Measurements from ENCODE around the gene ZNF182.
"Not testable (repeated sequence)": the region's sequence is repeated elsewhere in the genome, so short reads cannot be mapped to it uniquely, and the experiment has no call there.

The ZNF182 gene

DNA sequence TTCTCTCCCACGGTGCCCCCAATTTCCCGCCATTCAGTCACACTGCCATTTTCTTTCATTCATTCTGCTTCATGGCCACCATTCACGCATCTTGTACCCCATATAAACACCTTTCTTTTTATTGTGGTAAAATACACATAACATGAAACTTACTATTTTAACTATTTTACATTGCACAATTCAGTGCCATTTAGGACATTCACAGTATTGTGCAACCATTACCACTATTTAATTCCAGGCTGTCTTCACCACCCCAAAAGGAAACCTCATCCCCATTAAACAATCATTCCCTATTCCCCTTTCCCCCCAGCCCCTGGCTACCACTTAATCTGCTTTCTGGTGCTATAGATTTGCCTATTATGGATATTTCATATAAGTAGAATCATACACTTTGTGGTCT is 18.9 kb upstream of the ZNF182 start:
- H3K4me1 ChIP-seq (ENCODE audit: control insufficient read depth, insufficient read depth, low read length) = no peaks in the 10 kb centered on the region
- H3K9ac ChIP-seq (ENCODE audit: low read length) = no peak overlapping the region
- H3K9me3 ChIP-seq (ENCODE audit: control insufficient read depth, insufficient read depth, low read depth, low read length) = peaks cover 10% of the 10 kb centered on the region
- no peaks in the 10 kb centered on the region for H3K36me3 ChIP-seq (ENCODE audit: control insufficient read depth, insufficient read depth, low read length)
- H3K27me3 ChIP-seq (ENCODE audit: control insufficient read depth, insufficient read depth, low read length) = no peaks in the 10 kb centered on the region
- H3K27ac ChIP-seq (ENCODE audit: low read depth, low read length) = no peak overlapping the region
- no peak overlapping the region for H3K4me3 ChIP-seq (ENCODE audit: low read depth, low read length)

DNA sequence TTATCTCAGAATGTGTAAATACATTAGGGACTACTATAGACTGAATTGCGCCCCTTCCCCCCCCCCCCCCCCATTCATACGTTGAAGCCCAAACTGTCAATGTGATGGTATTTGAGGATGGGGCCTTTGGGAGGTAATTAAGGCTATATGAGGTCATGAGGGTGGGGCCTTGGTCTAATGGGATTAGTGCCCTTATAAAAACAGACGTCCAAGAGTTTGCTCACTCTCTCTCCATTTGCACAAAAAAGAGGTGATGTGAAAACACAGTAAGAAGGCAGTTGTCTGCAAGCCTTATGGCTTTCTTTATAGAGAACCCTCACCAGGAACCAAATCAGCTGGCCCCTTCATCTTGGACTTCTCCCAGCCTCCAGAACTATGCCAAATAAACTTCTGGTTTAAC is 18.3 kb upstream of the ZNF182 start:
- H3K4me3 ChIP-seq (ENCODE audit: low read depth, low read length) = peak overlapping the region; percentile 80
- no peak overlapping the region for H3K9ac ChIP-seq (ENCODE audit: low read length)
- H3K9me3 ChIP-seq (ENCODE audit: control insufficient read depth, insufficient read depth, low read depth, low read length) = peaks cover 10% of the 10 kb centered on the region
- no peak overlapping the region for H3K27ac ChIP-seq (ENCODE audit: low read depth, low read length)
- no peaks in the 10 kb centered on the region for H3K4me1 ChIP-seq (ENCODE audit: control insufficient read depth, insufficient read depth, low read length)
- no peaks in the 10 kb centered on the region for H3K27me3 ChIP-seq (ENCODE audit: control insufficient read depth, insufficient read depth, low read length)
- H3K36me3 ChIP-seq (ENCODE audit: control insufficient read depth, insufficient read depth, low read length) = no peaks in the 10 kb centered on the region

DNA sequence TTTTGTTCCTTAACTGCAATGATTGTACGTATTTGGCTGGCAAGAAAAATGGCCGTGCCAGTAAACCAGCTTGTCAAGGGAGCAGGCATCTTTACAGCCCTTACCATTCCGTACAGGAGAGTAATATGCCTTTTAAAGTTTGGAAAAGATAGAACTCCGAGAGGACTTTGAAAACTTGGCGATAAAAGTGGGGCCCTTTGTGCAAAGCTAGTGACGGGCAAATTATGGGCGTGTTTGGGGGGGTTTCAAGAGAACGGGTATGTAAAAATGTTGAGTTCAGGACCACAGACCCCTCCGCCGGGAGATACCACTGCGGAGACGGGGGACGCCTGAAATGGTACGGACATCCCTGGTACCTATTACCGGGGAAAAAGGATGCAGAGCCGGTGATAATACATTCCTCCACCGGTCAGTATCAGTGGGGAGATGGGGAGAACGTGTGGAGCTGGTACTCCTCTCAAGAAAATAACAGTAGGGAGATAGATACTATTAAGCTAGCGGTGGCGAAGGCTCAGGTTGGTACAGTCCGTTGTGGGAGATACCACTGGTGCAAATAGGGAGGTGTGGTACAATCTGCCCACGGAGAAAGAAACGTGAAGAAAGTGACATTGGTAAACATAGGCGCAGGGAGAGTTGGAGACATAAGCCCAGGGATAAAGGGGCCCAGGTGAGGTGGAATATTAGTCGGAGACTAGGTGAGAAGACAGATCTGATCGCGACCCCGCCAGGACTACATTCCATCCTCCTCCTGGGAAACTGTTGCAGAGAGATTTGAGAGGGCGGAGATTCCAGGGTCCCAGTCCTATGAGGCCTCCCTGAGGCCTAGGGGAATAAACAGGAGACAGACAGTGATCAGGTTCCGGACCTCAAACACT is 17.5 kb upstream of the ZNF182 start:
- no peaks in the 10 kb centered on the region for H3K36me3 ChIP-seq (ENCODE audit: control insufficient read depth, insufficient read depth, low read length)
- H3K4me1 ChIP-seq (ENCODE audit: control insufficient read depth, insufficient read depth, low read length) = no peaks in the 10 kb centered on the region
- H3K4me3 ChIP-seq (ENCODE audit: low read depth, low read length) = peak overlapping the region; percentile 80
- peak overlapping the region; percentile 98 for H3K27ac ChIP-seq (ENCODE audit: low read depth, low read length)
- no peaks in the 10 kb centered on the region for H3K27me3 ChIP-seq (ENCODE audit: control insufficient read depth, insufficient read depth, low read length)
- H3K9ac ChIP-seq (ENCODE audit: low read length) = peak overlapping the region; percentile 98
- peaks cover 10% of the 10 kb centered on the region for H3K9me3 ChIP-seq (ENCODE audit: control insufficient read depth, insufficient read depth, low read depth, low read length)

- not testable (repeated sequence) for H3K36me3 ChIP-seq (ENCODE audit: control insufficient read depth, insufficient read depth, low read length); H3K27ac ChIP-seq (ENCODE audit: low read depth, low read length); H3K9me3 ChIP-seq (ENCODE audit: control insufficient read depth, insufficient read depth, low read depth, low read length); H3K9ac ChIP-seq (ENCODE audit: low read length); H3K27me3 ChIP-seq (ENCODE audit: control insufficient read depth, insufficient read depth, low read length); H3K4me1 ChIP-seq (ENCODE audit: control insufficient read depth, insufficient read depth, low read length)
- peak overlapping the region; percentile 80 for H3K4me3 ChIP-seq (ENCODE audit: low read depth, low read length)
These were observed 16.7 kb upstream of the ZNF182 start for GRCh38 chrX:48020472-48020871.

DNA sequence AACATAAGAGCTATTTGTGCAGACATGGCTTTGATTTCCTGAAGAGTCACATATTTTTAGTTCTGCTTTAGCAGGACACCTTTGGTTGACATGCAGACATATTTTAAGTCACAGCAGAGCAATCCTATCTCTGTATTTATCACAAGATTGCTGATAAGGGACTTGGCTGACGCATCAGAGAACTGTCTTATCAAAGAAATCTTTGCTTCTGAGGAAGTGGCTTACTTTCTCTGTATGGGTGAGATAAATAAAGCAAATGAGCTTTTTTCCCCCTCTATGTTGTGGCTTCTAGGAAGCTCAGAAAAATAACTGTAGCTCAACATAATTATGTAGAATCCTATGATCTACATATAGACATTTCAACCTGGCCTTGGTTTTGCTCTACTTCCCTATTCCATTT is 16.1 kb upstream of the ZNF182 start:
- H3K36me3 ChIP-seq (ENCODE audit: control insufficient read depth, insufficient read depth, low read length) = not testable (repeated sequence)

GRCh38 chrX:48016583-48017310 is 13.0 kb upstream of the ZNF182 start:
- H3K36me3 ChIP-seq (ENCODE audit: control insufficient read depth, insufficient read depth, low read length); H3K9ac ChIP-seq (ENCODE audit: low read length); H3K4me3 ChIP-seq (ENCODE audit: low read depth, low read length); H3K27ac ChIP-seq (ENCODE audit: low read depth, low read length); H3K27me3 ChIP-seq (ENCODE audit: control insufficient read depth, insufficient read depth, low read length); H3K9me3 ChIP-seq (ENCODE audit: control insufficient read depth, insufficient read depth, low read depth, low read length); H3K4me1 ChIP-seq (ENCODE audit: control insufficient read depth, insufficient read depth, low read length): not testable (repeated sequence)

More for the DNA sequence above, 16.1 kb upstream of the ZNF182 start:
- H3K9ac ChIP-seq (ENCODE audit: low read length); H3K4me3 ChIP-seq (ENCODE audit: low read depth, low read length); H3K9me3 ChIP-seq (ENCODE audit: control insufficient read depth, insufficient read depth, low read depth, low read length); H3K4me1 ChIP-seq (ENCODE audit: control insufficient read depth, insufficient read depth, low read length); H3K27me3 ChIP-seq (ENCODE audit: control insufficient read depth, insufficient read depth, low read length); H3K27ac ChIP-seq (ENCODE audit: low read depth, low read length): not testable (repeated sequence)

DNA sequence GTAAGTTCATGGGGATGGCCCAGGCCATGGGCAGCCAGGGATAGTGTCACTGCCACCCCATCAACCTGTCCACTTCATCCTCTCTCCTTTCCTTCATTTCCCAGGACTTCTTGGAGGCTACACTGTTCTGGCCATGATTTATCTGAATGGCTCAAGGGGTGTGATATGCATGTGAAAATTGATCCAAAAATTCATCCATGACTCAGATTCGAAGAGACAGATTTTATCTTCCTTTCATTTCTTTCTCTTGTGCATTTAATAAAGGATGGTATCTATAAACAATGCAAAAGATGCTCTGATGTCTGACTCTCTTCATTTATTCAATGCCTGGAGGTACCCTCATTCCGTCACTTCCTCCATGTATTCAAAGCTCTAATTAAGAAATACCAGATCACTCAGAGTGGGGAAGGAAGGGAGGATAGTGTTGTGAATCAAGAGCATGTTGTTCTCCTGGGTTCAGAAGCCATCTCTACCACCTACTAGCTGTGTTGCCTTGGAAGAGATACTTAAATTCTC is 5.7 kb upstream of the ZNF182 start:
- not testable (repeated sequence) for H3K9ac ChIP-seq (ENCODE audit: low read length); H3K9me3 ChIP-seq (ENCODE audit: control insufficient read depth, insufficient read depth, low read depth, low read length); H3K4me1 ChIP-seq (ENCODE audit: control insufficient read depth, insufficient read depth, low read length); H3K27ac ChIP-seq (ENCODE audit: low read depth, low read length); H3K4me3 ChIP-seq (ENCODE audit: low read depth, low read length); H3K36me3 ChIP-seq (ENCODE audit: control insufficient read depth, insufficient read depth, low read length); H3K27me3 ChIP-seq (ENCODE audit: control insufficient read depth, insufficient read depth, low read length)

DNA sequence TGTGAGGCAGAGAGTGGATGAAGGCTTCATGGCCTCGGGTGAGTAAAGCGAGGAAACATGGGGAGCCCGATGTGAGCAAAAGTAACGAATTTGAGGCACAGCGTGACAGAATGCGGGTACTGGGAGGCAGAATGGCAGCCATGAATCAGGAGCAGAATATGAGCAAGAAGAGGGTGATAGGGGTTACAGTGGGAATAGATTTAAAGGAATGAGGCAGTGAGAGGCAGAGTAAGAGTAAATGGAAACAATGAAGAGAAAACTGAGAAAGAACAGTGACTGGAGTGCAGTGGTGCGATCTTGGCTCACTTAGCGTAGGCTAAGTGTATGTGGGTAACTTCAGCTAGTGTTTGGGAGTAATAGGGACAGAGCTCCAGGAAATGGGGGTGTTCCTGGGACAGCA is 2.9 kb upstream of the ZNF182 start, which contains the start of gene SPACA5:
SPACA5 (plus strand) TSS at position 301 of the 400 bp plus-strand sequence. CDS start 815 bp downstream, outside the sequence.
- not testable (repeated sequence) for H3K4me3 ChIP-seq (ENCODE audit: low read depth, low read length); H3K27me3 ChIP-seq (ENCODE audit: control insufficient read depth, insufficient read depth, low read length); H3K9me3 ChIP-seq (ENCODE audit: control insufficient read depth, insufficient read depth, low read depth, low read length); H3K4me1 ChIP-seq (ENCODE audit: control insufficient read depth, insufficient read depth, low read length); H3K9ac ChIP-seq (ENCODE audit: low read length); H3K36me3 ChIP-seq (ENCODE audit: control insufficient read depth, insufficient read depth, low read length); H3K27ac ChIP-seq (ENCODE audit: low read depth, low read length)

- Histone ChIP-seq H3K4me3 (ENCODE audit: low read depth, low read length) (peak overlapping the region; percentile 77), H3K4me1 (ENCODE audit: control insufficient read depth, insufficient read depth, low read length) (no peaks in the 10 kb centered on the region), H3K27ac (ENCODE audit: low read depth, low read length) (no peak overlapping the region), H3K9me3 (ENCODE audit: control insufficient read depth, insufficient read depth, low read depth, low read length) (peaks cover 3% of the 10 kb centered on the region; the same call in 1 of the 2 replicates), H3K9ac (ENCODE audit: low read length) (peak overlapping the region; percentile 68), H3K36me3 (ENCODE audit: control insufficient read depth, insufficient read depth, low read length) (no peaks in the 10 kb centered on the region), H3K27me3 (ENCODE audit: control insufficient read depth, insufficient read depth, low read length) (no peaks in the 10 kb centered on the region)
These were observed 427 bp downstream of the ZNF182 start for GRCh38 chrX:48003367-48003757.

- no peaks in the 10 kb centered on the region for H3K36me3 ChIP-seq (ENCODE audit: control insufficient read depth, insufficient read depth, low read length)
- peaks cover 5% of the 10 kb centered on the region; the same call in 1 of the 2 replicates for H3K9me3 ChIP-seq (ENCODE audit: control insufficient read depth, insufficient read depth, low read depth, low read length)
- H3K4me1 ChIP-seq (ENCODE audit: control insufficient read depth, insufficient read depth, low read length) = no peaks in the 10 kb centered on the region
- peak overlapping the region; percentile 77 for H3K4me3 ChIP-seq (ENCODE audit: low read depth, low read length)
- no peak overlapping the region for H3K9ac ChIP-seq (ENCODE audit: low read length)
- H3K27ac ChIP-seq (ENCODE audit: low read depth, low read length) = no peak overlapping the region
- no peaks in the 10 kb centered on the region for H3K27me3 ChIP-seq (ENCODE audit: control insufficient read depth, insufficient read depth, low read length)
These were observed 860 bp downstream of the ZNF182 start for GRCh38 chrX:48002929-48003328.

DNA sequence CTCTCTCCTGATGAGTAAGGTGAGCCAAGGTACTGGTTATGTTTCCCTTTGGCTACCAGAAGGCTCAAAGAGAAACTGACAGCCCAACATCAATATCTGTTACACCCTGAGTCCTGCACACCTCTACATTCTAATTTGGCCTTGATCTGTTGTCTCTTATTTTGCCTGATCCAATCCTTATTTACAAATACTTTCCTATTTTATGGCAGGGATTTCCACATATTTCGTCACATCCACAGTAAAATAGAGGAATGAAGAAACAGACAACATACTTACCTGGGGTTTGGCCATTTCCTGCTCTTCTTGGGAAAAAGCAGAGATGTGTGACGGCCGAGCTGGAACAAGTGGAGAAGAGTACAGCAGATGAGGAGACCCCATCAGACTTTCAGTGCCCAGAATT is 1.5 kb downstream of the ZNF182 start:
- Histone ChIP-seq H3K27ac (ENCODE audit: low read depth, low read length) (no peak overlapping the region), H3K27me3 (ENCODE audit: control insufficient read depth, insufficient read depth, low read length) (no peaks in the 10 kb centered on the region), H3K4me1 (ENCODE audit: control insufficient read depth, insufficient read depth, low read length) (no peaks in the 10 kb centered on the region), H3K9ac (ENCODE audit: low read length) (no peak overlapping the region), H3K36me3 (ENCODE audit: control insufficient read depth, insufficient read depth, low read length) (no peaks in the 10 kb centered on the region), H3K4me3 (ENCODE audit: low read depth, low read length) (peak overlapping the region; percentile 77; the same call in 1 of the 2 replicates), H3K9me3 (ENCODE audit: control insufficient read depth, insufficient read depth, low read depth, low read length) (peaks cover 9% of the 10 kb centered on the region; the same call in 1 of the 2 replicates)
